RWPE2 (cell line): ENCODE data around the gene TMEM91.

Source experiments
- ATAC-seq: fragments of 200-7000 bp; cut with Tn5 transposase; 3 replicates; pipeline ENCODE4 v1.9.1; 2021; ENCODE audit warnings: low read depth
- DNase-seq: peaks from one replicate; pipeline ENCODE4 v3.0.0-alpha.2; 2020; ENCODE audit warnings: low spot score
- H3K27ac ChIP-seq: fragments of 450-650 bp; 2 replicates; pipeline ENCODE4 v1.5.1; 2017; ENCODE audit warnings: mild to moderate bottlenecking; ENCODE audit not compliant: poor library complexity, severe bottlenecking
- H3K27me3 ChIP-seq: fragments of 250-450 bp; sonication (Bioruptor Pico); 2 replicates; pipeline ENCODE4 v1.5.1; 2021; ENCODE audit warnings: mild to moderate bottlenecking, moderate library complexity; ENCODE audit not compliant: insufficient read depth, poor library complexity, severe bottlenecking
- H3K36me3 ChIP-seq: fragments of 250-450 bp; sonication (Bioruptor Pico); 2 replicates; pipeline ENCODE4 v1.5.1; 2020; ENCODE audit warnings: low read depth, mild to moderate bottlenecking, moderate library complexity
- H3K4me1 ChIP-seq: fragments of 250-450 bp; sonication (Bioruptor Pico); 2 replicates; pipeline ENCODE4 v1.5.1; 2021; ENCODE audit warnings: mild to moderate bottlenecking, moderate library complexity; ENCODE audit not compliant: insufficient read depth, poor library complexity, severe bottlenecking
- H3K4me3 ChIP-seq: fragments of 250-450 bp; sonication (Bioruptor Pico); 2 replicates; pipeline ENCODE4 v1.5.1; 2021; ENCODE audit warnings: mild to moderate bottlenecking, moderate library complexity; ENCODE audit not compliant: severe bottlenecking
- H3K9me3 ChIP-seq: fragments of 250-450 bp; sonication (Bioruptor Pico); 2 replicates; pipeline ENCODE4 v1.5.1; 2021; ENCODE audit warnings: mild to moderate bottlenecking, moderate library complexity; ENCODE audit not compliant: severe bottlenecking
- CTCF ChIP-seq: fragments of 450-650 bp; IDR thresholded peaks from one replicate; pipeline ENCODE4 v1.5.1; 2017; ENCODE audit warnings: mild to moderate bottlenecking, moderate library complexity; ENCODE audit not compliant: poor library complexity, severe bottlenecking

TMEM91 gene

DNA sequence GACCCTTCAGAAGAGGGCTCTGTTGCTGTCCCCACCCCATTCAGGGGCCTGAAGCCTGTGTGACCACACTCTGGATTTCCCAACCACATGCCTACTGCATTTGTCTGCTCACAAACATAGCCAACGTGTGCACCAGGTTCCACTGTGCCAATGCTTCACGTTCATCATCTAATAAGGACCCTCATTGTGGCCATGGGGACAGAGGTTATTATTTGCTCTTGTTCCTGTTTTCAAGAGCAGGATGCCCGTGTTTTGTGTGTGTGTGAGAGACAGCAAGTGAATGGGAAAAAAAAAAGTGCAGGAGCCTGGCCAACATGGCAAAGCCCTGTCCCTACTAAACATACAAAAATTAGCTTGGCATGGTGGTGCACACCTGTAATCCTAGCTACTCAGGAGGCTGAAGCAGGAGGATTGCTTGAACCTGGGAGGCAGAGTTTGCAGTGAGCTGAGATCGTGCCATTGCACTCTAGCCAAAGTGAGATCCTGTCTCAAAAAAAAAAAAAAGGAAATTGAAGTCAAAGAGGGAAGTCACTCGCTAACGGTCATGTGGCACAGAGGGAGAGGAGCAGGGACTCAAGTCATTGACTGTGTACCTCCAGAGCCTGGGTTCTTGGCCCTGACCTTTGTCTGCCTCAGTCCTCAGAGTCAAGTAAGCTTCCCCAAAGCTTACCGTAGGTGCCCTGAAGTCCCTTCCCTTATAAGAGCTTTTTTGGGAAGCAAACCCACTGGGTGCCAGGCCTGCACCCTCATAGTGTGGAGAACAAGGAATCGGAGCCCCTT, 44.0 kb downstream of the TMEM91 start:
- Histone ChIP-seq H3K36me3 (peaks cover 14% of the 10 kb centered on the region), H3K4me3 (no peak overlapping the region), H3K27me3 (no peaks in the 10 kb centered on the region), H3K9me3 (no peaks in the 10 kb centered on the region), H3K4me1 (no peaks in the 10 kb centered on the region), H3K27ac (no peak overlapping the region)
- DNase-seq (no peak), ATAC-seq (no peak)
- no peak for TF ChIP-seq CTCF

GRCh38 chr19:41421314-41421713, 45.0 kb downstream of the TMEM91 start:
- DNase-seq, result no peak
- ATAC-seq, result no peak
- Histone ChIP-seq H3K4me3 (no peak overlapping the region), H3K9me3 (no peaks in the 10 kb centered on the region), H3K36me3 (peaks cover 14% of the 10 kb centered on the region), H3K4me1 (no peaks in the 10 kb centered on the region), H3K27ac (no peak overlapping the region), H3K27me3 (no peaks in the 10 kb centered on the region)
- TF ChIP-seq CTCF, result no peak

DNA sequence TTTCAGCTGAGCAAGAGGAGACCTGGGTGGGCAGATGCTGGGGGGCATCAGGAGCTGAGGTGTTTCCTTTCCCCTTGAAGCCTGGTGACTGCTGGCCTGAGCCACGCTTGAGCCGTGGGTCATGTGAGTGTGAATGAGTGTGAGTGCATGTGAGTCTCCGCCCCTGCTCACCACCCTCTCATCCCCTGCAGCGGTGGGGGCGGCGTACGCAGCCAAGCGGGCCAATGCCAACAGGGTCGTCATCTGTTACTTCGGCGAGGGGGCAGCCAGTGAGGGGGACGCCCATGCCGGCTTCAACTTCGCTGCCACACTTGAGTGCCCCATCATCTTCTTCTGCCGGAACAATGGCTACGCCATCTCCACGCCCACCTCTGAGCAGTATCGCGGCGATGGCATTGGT, 45.6 kb downstream of the TMEM91 start:
- ATAC-seq, result no peak
- Histone ChIP-seq H3K27me3 (no peaks in the 10 kb centered on the region), H3K9me3 (no peaks in the 10 kb centered on the region), H3K4me3 (no peak overlapping the region), H3K27ac (no peak overlapping the region), H3K4me1 (no peaks in the 10 kb centered on the region), H3K36me3 (peaks cover 14% of the 10 kb centered on the region)
- TF ChIP-seq CTCF, result no peak
- no peak for DNase-seq

DNA sequence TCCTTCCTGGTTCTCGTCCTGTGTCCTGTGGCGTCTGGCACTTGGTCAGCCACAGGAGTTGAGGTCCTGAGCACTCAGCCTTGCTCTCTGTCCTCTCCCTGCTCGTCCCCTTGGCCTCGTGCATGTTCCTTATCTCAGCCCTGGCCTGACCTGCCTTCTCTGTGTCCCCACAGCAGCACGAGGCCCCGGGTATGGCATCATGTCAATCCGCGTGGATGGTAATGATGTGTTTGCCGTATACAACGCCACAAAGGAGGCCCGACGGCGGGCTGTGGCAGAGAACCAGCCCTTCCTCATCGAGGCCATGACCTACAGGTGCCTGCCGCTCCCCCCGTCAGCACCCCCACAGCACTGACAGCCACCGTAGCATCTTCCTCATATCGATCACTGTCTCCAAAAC, 46.1 kb downstream of the TMEM91 start:
- no peaks in the 10 kb centered on the region for H3K27me3 ChIP-seq
- no peak overlapping the region for H3K27ac ChIP-seq
- DNase-seq, result no peak
- no peaks in the 10 kb centered on the region for H3K9me3 ChIP-seq
- ATAC-seq, result no peak
- H3K4me1 ChIP-seq, result no peaks in the 10 kb centered on the region
- no peak for TF ChIP-seq CTCF
- H3K4me3 ChIP-seq, result no peak overlapping the region
- peaks cover 14% of the 10 kb centered on the region for H3K36me3 ChIP-seq

DNA sequence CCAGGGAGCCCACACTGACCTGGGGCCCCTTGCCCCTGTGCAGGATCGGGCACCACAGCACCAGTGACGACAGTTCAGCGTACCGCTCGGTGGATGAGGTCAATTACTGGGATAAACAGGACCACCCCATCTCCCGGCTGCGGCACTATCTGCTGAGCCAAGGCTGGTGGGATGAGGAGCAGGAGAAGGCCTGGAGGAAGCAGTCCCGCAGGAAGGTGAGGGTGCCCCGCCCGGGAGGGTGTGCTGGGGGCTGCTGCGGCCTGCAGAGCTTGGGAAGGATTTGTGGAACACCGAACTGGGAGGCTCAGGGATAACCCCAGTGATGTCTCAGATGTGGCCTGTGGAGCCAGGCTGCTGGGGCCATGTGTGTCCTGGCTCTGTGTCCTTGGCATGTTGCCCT, 46.6 kb downstream of the TMEM91 start:
- Histone ChIP-seq H3K36me3 (peaks cover 14% of the 10 kb centered on the region), H3K4me1 (no peaks in the 10 kb centered on the region), H3K9me3 (no peaks in the 10 kb centered on the region), H3K27me3 (no peaks in the 10 kb centered on the region), H3K4me3 (no peak overlapping the region), H3K27ac (no peak overlapping the region)
- ATAC-seq (no peak), DNase-seq (no peak)
- no peak for TF ChIP-seq CTCF
